Tibial nerve (tissue), 4 donors: ENCODE results near the gene NHEJ1. TPM values are rescaled to one million over a fixed set of nuclear protein-coding genes. Genes with fewer than 3 reads are reported as not detected.

Experiments
- DNase-seq, 2 donors: peaks; one replicate each; pipeline ENCODE4 v3.0.0-alpha.2; 2019; ENCODE audit warnings: low spot score in 2 of 2
- H3K27ac ChIP-seq, 4 donors: fragments of 200-600 bp; sonication (generic) in 3 of 4; one replicate each; pipeline ENCODE4 v1.5.1; 2017 to 2019; ENCODE audit warnings: mild to moderate bottlenecking in 1 of 4
- H3K27me3 ChIP-seq, 2 donors: fragments of 200-600 bp; sonication (generic) in 1 of 2; one replicate each; pipeline versions ENCODE4 v1.5.1 to v1.6.0; 2017 to 2019
- H3K36me3 ChIP-seq, 3 donors: fragments of 200-600 bp; sonication (generic); one replicate each; pipeline ENCODE4 v1.5.1; 2018 to 2019
- H3K4me1 ChIP-seq, 4 donors: fragments of 200-600 bp; sonication (generic) in 3 of 4; one replicate each; pipeline ENCODE4 v1.5.1; 2017 to 2019
- H3K4me3 ChIP-seq, 4 donors: fragments of 200-600 bp; sonication (generic) in 3 of 4; one replicate each; pipeline ENCODE4 v1.5.1; 2017 to 2019; ENCODE audit warnings: mild to moderate bottlenecking in 1 of 4, moderate library complexity in 1 of 4
- H3K9me3 ChIP-seq, 4 donors: fragments of 200-600 bp; sonication (generic) in 3 of 4; one replicate each; pipeline ENCODE4 v1.5.1; 2017 to 2019
- EP300 ChIP-seq, 2 donors: sonication (generic); formaldehyde crosslinking; IDR thresholded peaks; one replicate each; pipeline ENCODE4 v1.6.1; 2017; ENCODE audit warnings: antibody characterized with exemption in 2 of 2, mild to moderate bottlenecking in 1 of 2
- POLR2A ChIP-seq, 2 donors: fragments of 450-650 bp; IDR thresholded peaks; one replicate each; pipeline ENCODE4 v1.6.1; 2017; ENCODE audit warnings: antibody characterized with exemption in 2 of 2, mild to moderate bottlenecking in 2 of 2, moderate library complexity in 2 of 2
- WGBS, 2 donors: methylation state at CpG; one replicate each; pipeline ENCODE4 v1.1.5; 2018; 5-methylcytosine and 5-hydroxymethylcytosine counted together
- total RNA-seq, 4 donors: library from RNA; depleted of rRNA; stranded (reverse); fragments of >200 nt; gene quantifications; one replicate each; pipeline ENCODE4 v1.1.0, GENCODE V29; 2016
- TF ChIP-seq, protein P1 (sequence below), 5 experiments: fragments of 200-600 bp in 3 of 5; fragments of 450-650 bp in 2 of 5; sonication (generic) in 3 of 5; IDR thresholded peaks; one replicate each; pipeline ENCODE4 v1.5.1; 2016 to 2019; ENCODE audit warnings: antibody characterized with exemption in 5 of 5, mild to moderate bottlenecking in 3 of 5, moderate library complexity in 2 of 5

NHEJ1 gene
- total RNA-seq, 4 donors from 2014 or later: 12.9 to 27.4 (median 17.6) TPM

- TF ChIP-seq, protein P1, sequence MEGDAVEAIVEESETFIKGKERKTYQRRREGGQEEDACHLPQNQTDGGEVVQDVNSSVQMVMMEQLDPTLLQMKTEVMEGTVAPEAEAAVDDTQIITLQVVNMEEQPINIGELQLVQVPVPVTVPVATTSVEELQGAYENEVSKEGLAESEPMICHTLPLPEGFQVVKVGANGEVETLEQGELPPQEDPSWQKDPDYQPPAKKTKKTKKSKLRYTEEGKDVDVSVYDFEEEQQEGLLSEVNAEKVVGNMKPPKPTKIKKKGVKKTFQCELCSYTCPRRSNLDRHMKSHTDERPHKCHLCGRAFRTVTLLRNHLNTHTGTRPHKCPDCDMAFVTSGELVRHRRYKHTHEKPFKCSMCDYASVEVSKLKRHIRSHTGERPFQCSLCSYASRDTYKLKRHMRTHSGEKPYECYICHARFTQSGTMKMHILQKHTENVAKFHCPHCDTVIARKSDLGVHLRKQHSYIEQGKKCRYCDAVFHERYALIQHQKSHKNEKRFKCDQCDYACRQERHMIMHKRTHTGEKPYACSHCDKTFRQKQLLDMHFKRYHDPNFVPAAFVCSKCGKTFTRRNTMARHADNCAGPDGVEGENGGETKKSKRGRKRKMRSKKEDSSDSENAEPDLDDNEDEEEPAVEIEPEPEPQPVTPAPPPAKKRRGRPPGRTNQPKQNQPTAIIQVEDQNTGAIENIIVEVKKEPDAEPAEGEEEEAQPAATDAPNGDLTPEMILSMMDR (IDR thresholded peaks at IDR 0.05): no peak
- TF ChIP-seq POLR2A (IDR thresholded peaks at IDR 0.05): no peak
- no peak for TF ChIP-seq EP300 (IDR thresholded peaks at IDR 0.05)
- no peak for DNase-seq
- H3K27ac ChIP-seq: peak overlapping the region in 1 of 4 donors; percentile 37
- H3K9me3 ChIP-seq: no peaks in the 10 kb centered on the region
- H3K27me3 ChIP-seq: no peaks in the 10 kb centered on the region
- H3K4me3 ChIP-seq: no peak overlapping the region
- WGBS, 2 donors: 94 to 97% methylated on average over 4 of the region's 4 CpGs
- peaks cover 0 to 7% (median 0%) of the 10 kb centered on the region in 4 donors for H3K4me1 ChIP-seq
- peaks cover 0 to 42% (median 12%) of the 10 kb centered on the region in 3 donors for H3K36me3 ChIP-seq
These were observed 81.7 kb downstream of the NHEJ1 start for GRCh38 chr2:219078951-219079350.

DNA sequence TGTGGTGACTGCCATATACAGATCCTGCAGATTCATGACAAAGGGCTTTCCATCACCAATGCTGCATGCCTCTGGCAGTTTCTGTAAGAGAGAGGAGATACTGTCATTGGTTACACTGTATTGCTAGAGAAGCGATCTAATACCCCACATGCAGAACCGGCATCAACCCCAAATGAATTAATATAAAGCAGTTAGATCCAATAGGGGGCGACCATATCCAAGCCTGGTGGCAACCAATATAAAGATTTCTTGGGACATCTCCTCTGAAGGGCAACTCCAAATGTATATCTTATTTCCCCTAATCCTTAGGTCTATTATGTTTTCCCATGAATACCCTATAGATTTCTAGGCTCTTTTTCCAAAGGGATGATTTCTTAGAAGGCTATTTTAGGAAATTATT, 82.5 kb downstream of the NHEJ1 start:
- no peaks in the 10 kb centered on the region for H3K9me3 ChIP-seq
- H3K36me3 ChIP-seq: peaks cover 0 to 50% (median 12%) of the 10 kb centered on the region in 3 donors
- TF ChIP-seq EP300 (IDR thresholded peaks at IDR 0.05) (no peak), POLR2A (IDR thresholded peaks at IDR 0.05) (no peak)
- TF ChIP-seq, protein P1 (IDR thresholded peaks at IDR 0.05): no peak
- peaks cover 0 to 7% (median 0%) of the 10 kb centered on the region in 4 donors for H3K4me1 ChIP-seq
- H3K27me3 ChIP-seq: no peaks in the 10 kb centered on the region
- WGBS, 2 donors: 84 to 86% methylated on average over 3 of the region's 3 CpGs
- no peak overlapping the region for H3K4me3 ChIP-seq
- DNase-seq: no peak
- H3K27ac ChIP-seq: no peak overlapping the region

DNA sequence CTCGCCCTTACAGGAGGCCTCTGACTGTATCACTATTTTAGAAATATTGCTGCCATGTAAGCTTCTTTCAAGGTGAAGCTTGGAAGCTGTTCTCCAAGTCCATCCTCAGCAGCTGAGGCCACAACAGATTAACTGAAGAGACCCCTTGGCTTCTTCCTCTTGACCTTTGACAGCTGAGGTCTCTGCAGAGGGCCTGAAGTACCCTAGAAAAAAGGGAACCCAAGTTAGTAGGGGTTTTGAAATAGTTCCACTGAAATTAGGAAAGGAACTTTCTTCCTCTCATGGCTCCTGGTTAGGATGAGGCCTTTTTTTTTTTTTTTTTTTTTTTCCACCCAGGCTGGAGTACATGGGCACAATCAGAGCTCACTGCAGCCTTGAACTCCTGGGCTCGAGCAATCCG, 84.4 kb downstream of the NHEJ1 start:
- Histone ChIP-seq H3K9me3 (no peaks in the 10 kb centered on the region), H3K27ac (no peak overlapping the region), H3K4me3 (no peak overlapping the region), H3K36me3 (peaks cover 0 to 69% (median 12%) of the 10 kb centered on the region in 3 donors), H3K27me3 (no peaks in the 10 kb centered on the region), H3K4me1 (no peaks in the 10 kb centered on the region)
- DNase-seq: no peak
- 85 to 97% methylated on average over 3 of the region's 3 CpGs for WGBS, 2 donors
- TF ChIP-seq, protein P1 (IDR thresholded peaks at IDR 0.05): no peak
- TF ChIP-seq EP300 (IDR thresholded peaks at IDR 0.05) (no peak), POLR2A (IDR thresholded peaks at IDR 0.05) (no peak)

DNA sequence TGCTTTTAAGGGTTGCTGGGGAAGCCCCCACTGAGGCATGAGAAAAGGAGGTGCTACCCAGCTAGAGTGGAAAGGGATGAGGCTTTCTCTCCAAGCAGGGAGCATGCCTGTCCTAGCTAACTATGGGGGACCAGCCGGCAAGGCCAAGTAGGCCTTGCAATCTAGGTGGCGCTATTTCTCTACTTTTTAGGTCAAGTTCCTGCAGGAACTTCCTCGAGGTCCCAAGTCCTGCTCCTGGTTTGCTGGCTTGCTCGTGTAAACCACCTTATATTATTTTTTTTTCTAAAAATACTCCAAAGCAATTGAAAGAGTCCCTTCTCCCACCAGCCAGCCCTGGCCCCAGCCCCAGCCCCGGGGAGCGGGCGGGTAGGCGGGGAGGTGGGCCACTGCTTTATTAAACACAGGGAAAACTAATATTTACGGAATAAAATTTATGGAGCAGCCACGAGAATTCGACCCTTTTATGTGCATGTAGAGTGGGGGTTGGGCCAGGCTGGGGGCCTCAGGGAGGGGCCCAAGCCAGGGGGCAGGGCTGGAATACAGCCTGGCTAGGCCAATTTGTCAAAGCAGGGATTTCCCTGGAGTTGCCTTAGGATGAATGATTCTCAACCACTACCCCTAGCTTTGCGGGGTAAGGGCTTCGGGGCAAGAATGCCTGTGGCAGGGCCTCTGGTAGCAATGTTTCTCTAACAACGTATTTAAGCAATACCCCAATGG, 87.0 kb downstream of the NHEJ1 start:
- Histone ChIP-seq H3K4me3 (no peak overlapping the region), H3K27me3 (no peaks in the 10 kb centered on the region), H3K4me1 (no peaks in the 10 kb centered on the region), H3K36me3 (peaks cover 0 to 87% (median 12%) of the 10 kb centered on the region in 3 donors), H3K9me3 (no peaks in the 10 kb centered on the region), H3K27ac (no peak overlapping the region)
- TF ChIP-seq EP300 (IDR thresholded peaks at IDR 0.05) (no peak), POLR2A (IDR thresholded peaks at IDR 0.05) (no peak)
- TF ChIP-seq, protein P1 (IDR thresholded peaks at IDR 0.05): peak in 4 of 5 experiments; percentile 11 to 37 (median 25)
- WGBS, 2 donors: 47 to 50% methylated on average over 14 of the region's 14 CpGs
- DNase-seq: no peak

DNA sequence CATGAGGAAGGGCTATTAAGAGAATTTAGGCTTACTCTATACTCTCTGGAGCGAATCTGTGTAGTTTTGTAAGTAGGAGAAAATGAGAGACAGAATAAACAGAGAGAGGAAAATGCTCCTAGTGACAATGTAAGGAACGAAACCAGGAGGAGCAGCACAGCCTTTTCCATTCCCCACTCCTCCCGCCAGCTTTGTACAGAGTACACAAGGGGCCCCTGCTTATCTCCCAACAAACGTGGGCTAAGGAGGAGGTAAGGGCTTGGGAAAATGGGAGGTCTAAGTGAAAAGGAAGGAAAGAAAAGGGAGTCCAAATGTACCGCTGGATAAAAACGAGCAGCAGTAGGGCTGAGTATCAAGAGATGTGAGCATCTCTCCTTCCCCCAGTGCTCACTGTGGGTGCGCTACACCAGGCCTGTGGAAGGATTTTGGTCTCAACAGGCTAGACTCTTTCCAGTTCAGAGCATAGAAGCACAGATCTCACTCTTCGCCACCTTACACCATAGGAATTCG, 87.8 kb downstream of the NHEJ1 start:
- no peak for TF ChIP-seq EP300 (IDR thresholded peaks at IDR 0.05)
- TF ChIP-seq, protein P1 (IDR thresholded peaks at IDR 0.05): no peak
- no peak for TF ChIP-seq POLR2A (IDR thresholded peaks at IDR 0.05)
- Histone ChIP-seq H3K36me3 (peaks cover 0 to 84% (median 12%) of the 10 kb centered on the region in 3 donors), H3K4me1 (no peaks in the 10 kb centered on the region), H3K4me3 (no peak overlapping the region), H3K27ac (no peak overlapping the region), H3K27me3 (no peaks in the 10 kb centered on the region), H3K9me3 (no peaks in the 10 kb centered on the region)
- DNase-seq: no peak
- 90 to 91% methylated on average over 9 of the region's 9 CpGs for WGBS, 2 donors
